ENCODE data around the gene RIBC2. TPM values are rescaled to one million over a fixed set of nuclear protein-coding genes. Genes with fewer than 3 reads are reported as not detected.

The RIBC2 gene
- total RNA-seq, 1 experiment from 2014 or later, result 2.9 TPM

GRCh38 chr22:45476814-45477213 is 63.3 kb downstream of the RIBC2 start:
- H3K36me3 ChIP-seq (ENCODE audit: control insufficient read depth, insufficient read depth, low read length), result no peaks in the 10 kb centered on the region
- DNase-seq (ENCODE audit: low read depth, low spot score) (no peak), ATAC-seq (no peak)
- ChIA-PET CTCF (no interaction called here), POLR2A (no interaction called here)
- no TSS peak for BruUV-seq (replicated peaks)
- H3K4me3 ChIP-seq (ENCODE audit: low read depth in 2 of 2, low read length in 2 of 2), result no peak overlapping the region
- intact Hi-C loops (cut with micrococcal nuclease; ENCODE audit: unreplicated experiment) (no loop called here), in situ Hi-C loops (cut with HindIII; ENCODE audit: low pct_unique_long_range_greater_than_20kb, low sequenced_read_pairs) (no loop called here)
- peak overlapping the region; percentile 8; the same call in 1 of the 2 replicates for H3K27ac ChIP-seq (ENCODE audit: low read length)
- H3K27me3 ChIP-seq (ENCODE audit: control insufficient read depth, insufficient read depth, low read length), result no peaks in the 10 kb centered on the region
- TF ChIP-seq REST (IDR thresholded peaks at IDR 0.05; ENCODE audit: insufficient read depth in 1 of 2, low read depth in 2 of 2, low read length in 1 of 2) (no peak), POLR2AphosphoS5 (IDR thresholded peaks at IDR 0.05; ENCODE audit: low read depth, low read length) (no peak), SIN3A (IDR thresholded peaks at IDR 0.05; ENCODE audit: borderline replicate concordance, insufficient read depth, low read depth, low read length) (no peak), TCF7L2 (IDR thresholded peaks at IDR 0.05; ENCODE audit: low read depth, low read length) (no peak)
- TF ChIP-seq, protein P1, sequence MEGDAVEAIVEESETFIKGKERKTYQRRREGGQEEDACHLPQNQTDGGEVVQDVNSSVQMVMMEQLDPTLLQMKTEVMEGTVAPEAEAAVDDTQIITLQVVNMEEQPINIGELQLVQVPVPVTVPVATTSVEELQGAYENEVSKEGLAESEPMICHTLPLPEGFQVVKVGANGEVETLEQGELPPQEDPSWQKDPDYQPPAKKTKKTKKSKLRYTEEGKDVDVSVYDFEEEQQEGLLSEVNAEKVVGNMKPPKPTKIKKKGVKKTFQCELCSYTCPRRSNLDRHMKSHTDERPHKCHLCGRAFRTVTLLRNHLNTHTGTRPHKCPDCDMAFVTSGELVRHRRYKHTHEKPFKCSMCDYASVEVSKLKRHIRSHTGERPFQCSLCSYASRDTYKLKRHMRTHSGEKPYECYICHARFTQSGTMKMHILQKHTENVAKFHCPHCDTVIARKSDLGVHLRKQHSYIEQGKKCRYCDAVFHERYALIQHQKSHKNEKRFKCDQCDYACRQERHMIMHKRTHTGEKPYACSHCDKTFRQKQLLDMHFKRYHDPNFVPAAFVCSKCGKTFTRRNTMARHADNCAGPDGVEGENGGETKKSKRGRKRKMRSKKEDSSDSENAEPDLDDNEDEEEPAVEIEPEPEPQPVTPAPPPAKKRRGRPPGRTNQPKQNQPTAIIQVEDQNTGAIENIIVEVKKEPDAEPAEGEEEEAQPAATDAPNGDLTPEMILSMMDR (IDR thresholded peaks at IDR 0.05), result no peak
- peaks cover 8% of the 10 kb centered on the region; the same call in 1 of the 2 replicates for H3K4me1 ChIP-seq (ENCODE audit: control insufficient read depth, insufficient read depth, low read length)
- H3K9me3 ChIP-seq (ENCODE audit: control insufficient read depth, insufficient read depth, low read depth, low read length), result no peaks in the 10 kb centered on the region

DNA sequence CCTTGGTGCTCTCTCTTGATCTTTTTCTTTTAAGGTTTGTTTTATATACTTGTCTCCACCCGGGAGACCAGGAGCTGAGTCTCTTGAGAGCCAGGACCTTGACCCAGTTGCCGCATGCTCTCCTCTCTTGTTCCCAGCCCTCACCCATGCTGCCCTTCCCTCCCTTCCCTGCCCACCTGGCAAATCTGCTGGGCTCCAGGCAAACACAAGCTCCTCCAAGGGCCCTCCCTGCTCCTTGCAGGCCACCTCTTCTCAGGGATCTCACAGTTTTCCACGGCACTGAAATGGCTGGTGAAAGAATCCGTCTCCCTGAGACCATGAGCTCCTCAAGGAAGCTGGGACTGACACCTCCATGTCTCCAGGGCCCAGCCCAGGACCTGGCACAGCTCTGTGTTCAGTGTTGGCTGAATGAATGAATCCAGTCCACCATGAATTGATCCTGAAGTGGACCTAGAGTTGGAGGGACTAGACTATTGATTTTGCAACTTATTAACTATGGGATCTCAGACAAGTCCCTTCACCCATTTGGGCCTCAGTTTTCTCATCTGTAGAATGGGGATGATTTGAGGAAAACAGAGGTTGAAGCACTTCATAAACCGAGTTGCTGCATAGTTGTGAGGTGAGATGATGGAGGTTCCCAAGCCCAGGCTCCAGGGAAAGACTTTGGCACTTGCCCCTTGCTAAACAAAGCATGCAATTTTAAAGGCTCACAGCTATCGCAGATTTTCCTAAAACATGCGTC is 64.0 kb downstream of the RIBC2 start:
- ChIA-PET POLR2A (no interaction called here), CTCF (no interaction called here)
- H3K4me3 ChIP-seq (ENCODE audit: low read depth in 2 of 2, low read length in 2 of 2), result no peak overlapping the region
- H3K4me1 ChIP-seq (ENCODE audit: control insufficient read depth, insufficient read depth, low read length), result peaks cover 8% of the 10 kb centered on the region; the same call in 1 of the 2 replicates
- H3K27ac ChIP-seq (ENCODE audit: low read length), result peak overlapping the region; percentile 8
- no peaks in the 10 kb centered on the region for H3K27me3 ChIP-seq (ENCODE audit: control insufficient read depth, insufficient read depth, low read length)
- no TSS peak for BruUV-seq (replicated peaks)
- ATAC-seq (no peak), DNase-seq (ENCODE audit: low read depth, low spot score) (no peak)
- intact Hi-C loops (cut with micrococcal nuclease; ENCODE audit: unreplicated experiment), result no loop called here
- no peaks in the 10 kb centered on the region for H3K36me3 ChIP-seq (ENCODE audit: control insufficient read depth, insufficient read depth, low read length)
- TF ChIP-seq TCF7L2 (IDR thresholded peaks at IDR 0.05; ENCODE audit: low read depth, low read length), result no peak
- TF ChIP-seq SIN3A (IDR thresholded peaks at IDR 0.05; ENCODE audit: borderline replicate concordance, insufficient read depth, low read depth, low read length), result no peak
- TF ChIP-seq POLR2AphosphoS5 (IDR thresholded peaks at IDR 0.05; ENCODE audit: low read depth, low read length), result no peak
- TF ChIP-seq, protein P1 (IDR thresholded peaks at IDR 0.05), result no peak
- no peak for TF ChIP-seq REST (IDR thresholded peaks at IDR 0.05; ENCODE audit: insufficient read depth in 1 of 2, low read depth in 2 of 2, low read length in 1 of 2)
- in situ Hi-C loops (cut with HindIII; ENCODE audit: low pct_unique_long_range_greater_than_20kb, low sequenced_read_pairs), result no loop called here
- no peaks in the 10 kb centered on the region for H3K9me3 ChIP-seq (ENCODE audit: control insufficient read depth, insufficient read depth, low read depth, low read length)

Data from Panc1 (cell line).